Right lobe of liver (tissue), 6 donors: ENCODE measurements around the gene UNC119. TPM values are rescaled to one million over a fixed set of nuclear protein-coding genes. Genes with fewer than 3 reads are reported as not detected.
"Not testable (repeated sequence)": the region's sequence is repeated elsewhere in the genome, so short reads cannot be mapped to it uniquely, and the experiment has no call there.

Experiments
- ATAC-seq, 4 donors: fragments of 200-7000 bp; cut with Tn5 transposase; one replicate each; pipeline ENCODE4 v1.9.1; 2020; ENCODE audit warnings: mild to moderate bottlenecking in 4 of 4, moderate library complexity in 4 of 4
- DNase-seq, 3 donors: peaks; one replicate each; pipeline ENCODE4 v3.0.0-alpha.2; 2020
- H3K27ac ChIP-seq, 3 donors: fragments of 200-600 bp; one replicate each; pipeline ENCODE4 v1.8.0; 2022
- H3K27me3 ChIP-seq, 2 donors: fragments of 200-600 bp; one replicate each; pipeline ENCODE4 v1.8.0; 2022
- H3K36me3 ChIP-seq, 4 donors: fragments of 200-600 bp; sonication (generic) in 1 of 4; one replicate each; pipeline versions ENCODE4 v1.5.1 to v1.8.0; 2017 to 2022; ENCODE audit warnings: control low read depth in 1 of 4
- H3K4me1 ChIP-seq, 4 donors: fragments of 200-600 bp; sonication (generic) in 1 of 4; one replicate each; pipeline versions ENCODE4 v1.5.1 to v1.8.0; 2017 to 2022; ENCODE audit warnings: control low read depth in 1 of 4
- H3K4me3 ChIP-seq, 3 donors: fragments of 200-600 bp; one replicate each; pipeline ENCODE4 v1.8.0; 2022
- H3K9me3 ChIP-seq, 4 donors: fragments of 200-600 bp; sonication (generic) in 1 of 4; one replicate each; pipeline versions ENCODE4 v1.5.1 to v1.8.0; 2017 to 2022; ENCODE audit warnings: control low read depth in 1 of 4
- POLR2A ChIP-seq: fragments of 450-650 bp; IDR thresholded peaks from one replicate; pipeline ENCODE4 v1.6.1; 2017; ENCODE audit warnings: antibody characterized with exemption, mild to moderate bottlenecking
- WGBS: methylation state at CpG from one replicate; pipeline ENCODE4 v1.1.6; 2018; ENCODE audit warnings: low coverage, low lambda C conversion rate; ENCODE audit not compliant: insufficient coverage; ENCODE audit errors: missing lambda C conversion rate; 5-methylcytosine and 5-hydroxymethylcytosine counted together
- intact Hi-C, 2 donors: fragments of 100-400 bp; cut with DNase I; formaldehyde crosslinking; loops; one replicate each; pipeline versions ENCODE4 v1.11.2 to v1.14.1; 2022
- total RNA-seq, 6 experiments: library from RNA; depleted of rRNA in 2 of 6; stranded (reverse); fragments of >200 nt in 2 of 6; fragmentation: NEBNext Ultra II Directional in 3 of 6; extraction: Animal tissue kit (Norgen Biotek cat#: 25700) in 3 of 6; gene quantifications; one replicate each; pipeline versions ENCODE4 v1.1.0 to v1.2.4, GENCODE V29; 2016 to 2023
- TF ChIP-seq, protein P1 (sequence below), 4 donors: fragments of 200-600 bp in 3 of 4; fragments of 450-650 bp in 1 of 4; IDR thresholded peaks; one replicate each; pipeline versions ENCODE4 v1.5.1 to v1.8.0; 2016 to 2022; ENCODE audit warnings: antibody characterized with exemption in 4 of 4, mild to moderate bottlenecking in 2 of 4
- donor health status: DM: no; HTN: yes; CAD: no.
- donor health status: DM: no; HTN: no; CAD: no.
- donor health status: DM: no; HTN: no; CAD: no.
- donor health status: DM: no; HTN: yes; CAD: no.
- donor health status: DM: no; HTN: yes; CAD: no.

Gene UNC119
- total RNA-seq, 6 experiments from 2014 or later, result 11.5 to 37.8 (median 13.1) TPM

DNA sequence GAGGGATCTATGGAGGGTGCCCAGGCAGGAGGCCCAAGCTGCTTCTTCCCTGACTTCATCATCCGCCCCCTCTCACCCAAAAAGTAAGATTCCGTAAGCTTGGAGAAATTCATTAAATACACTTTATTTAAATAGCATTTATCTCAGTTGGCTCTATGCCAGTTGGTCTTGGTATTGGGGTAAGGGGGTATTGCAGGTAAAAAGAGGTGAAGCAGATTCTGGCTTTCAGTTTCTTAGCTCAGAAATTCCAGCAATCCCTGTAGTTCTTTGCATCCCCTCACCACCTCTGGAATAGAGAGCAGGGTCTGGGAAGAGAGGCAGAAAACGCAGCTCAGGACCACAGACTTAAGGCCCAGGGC is 25.0 kb upstream of the UNC119 start:
- intact Hi-C loops, result no loop called here
- 80% methylated on average over 3 of the region's 3 CpGs for WGBS
- no peak overlapping the region for H3K4me3 ChIP-seq
- H3K27ac ChIP-seq, result peak overlapping the region; percentile 64 to 77 (median 69)
- TF ChIP-seq, protein P1, sequence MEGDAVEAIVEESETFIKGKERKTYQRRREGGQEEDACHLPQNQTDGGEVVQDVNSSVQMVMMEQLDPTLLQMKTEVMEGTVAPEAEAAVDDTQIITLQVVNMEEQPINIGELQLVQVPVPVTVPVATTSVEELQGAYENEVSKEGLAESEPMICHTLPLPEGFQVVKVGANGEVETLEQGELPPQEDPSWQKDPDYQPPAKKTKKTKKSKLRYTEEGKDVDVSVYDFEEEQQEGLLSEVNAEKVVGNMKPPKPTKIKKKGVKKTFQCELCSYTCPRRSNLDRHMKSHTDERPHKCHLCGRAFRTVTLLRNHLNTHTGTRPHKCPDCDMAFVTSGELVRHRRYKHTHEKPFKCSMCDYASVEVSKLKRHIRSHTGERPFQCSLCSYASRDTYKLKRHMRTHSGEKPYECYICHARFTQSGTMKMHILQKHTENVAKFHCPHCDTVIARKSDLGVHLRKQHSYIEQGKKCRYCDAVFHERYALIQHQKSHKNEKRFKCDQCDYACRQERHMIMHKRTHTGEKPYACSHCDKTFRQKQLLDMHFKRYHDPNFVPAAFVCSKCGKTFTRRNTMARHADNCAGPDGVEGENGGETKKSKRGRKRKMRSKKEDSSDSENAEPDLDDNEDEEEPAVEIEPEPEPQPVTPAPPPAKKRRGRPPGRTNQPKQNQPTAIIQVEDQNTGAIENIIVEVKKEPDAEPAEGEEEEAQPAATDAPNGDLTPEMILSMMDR (IDR thresholded peaks at IDR 0.05), result no peak
- TF ChIP-seq POLR2A, result no peak
- H3K36me3 ChIP-seq, result peaks cover 0 to 17% (median 0%) of the 10 kb centered on the region in 4 donors
- ATAC-seq (no peak), DNase-seq (no peak)
- peaks cover 0 to 22% (median 7%) of the 10 kb centered on the region in 4 donors for H3K4me1 ChIP-seq
- H3K27me3 ChIP-seq, result no peaks in the 10 kb centered on the region
- no peaks in the 10 kb centered on the region for H3K9me3 ChIP-seq

DNA sequence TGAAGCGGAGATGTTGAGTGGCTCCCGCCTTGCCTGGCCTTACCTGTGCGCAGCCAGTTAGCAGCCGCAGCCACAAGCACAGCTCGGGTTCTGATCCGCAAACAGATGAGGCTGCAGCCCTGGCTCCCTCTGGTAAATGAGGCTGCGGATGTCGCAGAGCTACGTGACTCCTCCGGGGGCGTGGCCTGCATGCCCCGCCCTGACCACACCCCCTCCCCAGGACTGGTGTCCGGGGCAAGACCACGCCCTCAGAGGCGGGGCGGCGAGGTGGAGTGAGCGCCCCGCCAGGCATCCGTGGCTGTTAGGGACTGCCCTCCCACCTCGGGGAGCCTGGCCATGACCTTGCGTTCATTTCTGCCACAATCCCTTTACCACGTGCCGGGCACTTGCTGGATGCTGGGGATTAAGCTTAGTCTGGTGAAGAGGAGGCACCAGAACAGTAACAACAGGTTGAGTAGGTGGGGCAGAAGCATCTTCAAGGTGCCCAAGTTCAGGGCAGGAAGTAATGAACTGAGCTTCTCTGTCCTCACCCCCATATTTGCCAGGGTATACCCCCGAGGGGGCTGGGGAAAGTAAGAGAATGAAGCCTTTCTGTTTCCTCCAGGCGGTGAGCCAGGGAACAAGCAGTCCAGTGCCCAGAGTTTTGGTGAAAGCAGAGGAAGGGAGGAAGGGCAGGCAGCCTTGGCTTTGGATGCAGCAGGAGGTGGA is 24.5 kb upstream of the UNC119 start, which contains the start of gene ALDOC:
Gene ALDOC (minus strand): TSS at position 138 of the 708 bp plus-strand sequence. CDS start 1,363 bp downstream, outside the sequence.
- intact Hi-C loops, result no loop called here
- peaks cover 0 to 28% (median 10%) of the 10 kb centered on the region in 4 donors for H3K4me1 ChIP-seq
- WGBS, result 0% methylated on average over 8 of the region's 26 CpGs
- H3K4me3 ChIP-seq, result peak within 1 kb of the TSS in 2 of 3 donors; percentile 33 to 36
- H3K36me3 ChIP-seq, result peaks cover 0 to 17% (median 0%) of the 10 kb centered on the region in 4 donors
- TF ChIP-seq POLR2A, result peak; percentile 96
- TF ChIP-seq, protein P1 (IDR thresholded peaks at IDR 0.05), result no peak
- no peaks in the 10 kb centered on the region for H3K27me3 ChIP-seq
- no peaks in the 10 kb centered on the region for H3K9me3 ChIP-seq
- peak within 1 kb of the TSS; percentile 64 to 77 (median 69) for H3K27ac ChIP-seq
- peak; percentile 99 for DNase-seq
- ATAC-seq, result peak; percentile 97 to 98 (median 98)

DNA sequence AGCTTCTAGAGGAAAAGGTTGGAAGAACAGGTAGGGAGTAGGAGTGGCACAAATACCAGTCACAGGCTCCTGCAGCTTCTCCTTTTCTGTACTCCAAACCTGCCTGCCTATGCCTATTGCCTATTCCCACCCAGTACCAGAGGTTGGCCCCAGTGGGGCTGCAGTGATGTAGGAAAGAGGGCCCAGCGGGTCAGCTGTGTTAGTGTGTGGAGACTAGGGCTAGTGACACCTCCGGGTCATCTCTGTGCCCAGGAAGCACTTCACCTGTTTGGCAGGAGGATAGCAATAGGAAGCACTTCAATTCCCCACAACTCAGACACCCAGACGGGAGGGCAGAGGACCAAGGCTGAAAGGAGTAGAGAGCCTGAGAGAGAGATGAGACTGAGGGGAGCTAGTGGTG is 23.6 kb upstream of the UNC119 start:
- ATAC-seq, H3K27ac ChIP-seq, H3K9me3 ChIP-seq, intact Hi-C loops, H3K27me3 ChIP-seq, DNase-seq: not testable (repeated sequence)
- H3K36me3 ChIP-seq, result peaks cover 0 to 17% (median 0%) of the 10 kb centered on the region in 4 donors
- WGBS, result 36% methylated on average over 3 of the region's 3 CpGs
- H3K4me3 ChIP-seq, result peak overlapping the region in 1 of 3 donors; percentile 26
- H3K4me1 ChIP-seq, result peaks cover 0 to 29% (median 11%) of the 10 kb centered on the region in 4 donors

DNA sequence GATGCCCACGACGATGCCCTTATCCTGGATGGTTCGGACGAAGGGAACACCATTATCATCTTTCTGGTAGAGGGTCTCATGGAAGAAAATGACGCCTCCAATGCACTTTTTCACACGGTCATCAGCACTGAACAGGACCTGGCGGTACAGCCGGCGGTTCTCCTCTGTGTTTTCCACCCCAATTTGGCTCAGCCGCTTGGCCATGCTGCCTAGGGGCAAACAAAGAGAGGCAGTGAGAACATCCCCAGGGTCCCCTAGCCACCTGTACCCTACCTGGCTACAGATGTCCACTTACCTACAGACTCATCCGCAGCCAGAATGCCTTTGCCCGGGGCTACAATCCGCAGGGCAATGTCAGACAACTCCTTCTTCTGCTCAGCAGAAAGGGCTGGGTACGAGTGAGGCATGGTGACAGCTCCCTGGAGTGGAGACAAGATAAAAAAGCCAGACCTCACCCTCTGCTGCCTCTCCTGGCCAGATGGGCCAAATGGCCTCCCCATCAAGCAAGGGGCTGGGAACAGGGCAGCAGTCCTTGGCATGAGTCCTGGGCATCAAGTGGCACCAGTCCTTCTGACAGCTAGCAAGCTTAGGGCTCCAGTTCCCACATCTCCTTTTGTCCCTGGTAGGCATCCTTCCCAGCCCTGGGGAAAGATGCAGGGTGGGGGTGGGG is 22.8 kb upstream of the UNC119 start:
- Histone ChIP-seq H3K27me3 (no peaks in the 10 kb centered on the region), H3K4me3 (no peak overlapping the region), H3K9me3 (no peaks in the 10 kb centered on the region), H3K4me1 (peaks cover 0 to 32% (median 14%) of the 10 kb centered on the region in 4 donors), H3K27ac (no peak overlapping the region), H3K36me3 (peaks cover 0 to 17% (median 0%) of the 10 kb centered on the region in 4 donors)
- WGBS, result no CpG with 5 or more reads among the region's 14 CpGs
- intact Hi-C loops, result no loop called here
- DNase-seq, result no peak
- no peak for ATAC-seq
- TF ChIP-seq, protein P1 (IDR thresholded peaks at IDR 0.05), result no peak

DNA sequence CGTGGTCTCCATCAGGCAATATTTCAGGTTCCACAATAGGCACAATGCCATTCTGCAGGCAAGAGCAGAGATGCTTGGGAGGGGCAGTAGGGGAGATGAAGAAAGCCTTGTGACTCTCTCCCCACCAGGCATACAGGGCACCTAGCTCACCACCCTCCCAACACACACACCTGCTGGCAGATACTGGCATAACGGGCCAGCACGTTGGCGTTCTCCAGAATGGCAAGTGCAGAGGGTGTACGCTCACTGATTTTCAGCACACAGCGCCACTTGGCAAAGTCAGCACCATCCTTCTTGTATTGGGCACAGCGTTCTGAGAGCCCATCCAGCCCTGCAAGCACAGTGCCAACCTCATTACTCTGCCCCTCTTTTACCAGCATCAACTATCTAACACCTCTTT is 22.1 kb upstream of the UNC119 start:
- Histone ChIP-seq H3K4me1 (peaks cover 0 to 40% (median 18%) of the 10 kb centered on the region in 4 donors), H3K4me3 (no peak overlapping the region), H3K9me3 (no peaks in the 10 kb centered on the region), H3K27ac (no peak overlapping the region), H3K27me3 (no peaks in the 10 kb centered on the region), H3K36me3 (peaks cover 0 to 17% (median 0%) of the 10 kb centered on the region in 4 donors)
- 79% methylated on average over 4 of the region's 7 CpGs for WGBS
- intact Hi-C loops, result no loop called here
- no peak for DNase-seq
- TF ChIP-seq POLR2A, result no peak
- TF ChIP-seq, protein P1 (IDR thresholded peaks at IDR 0.05), result no peak
- ATAC-seq, result no peak
